ENCODE measurements around the gene MINDY3. TPM values are rescaled to one million over a fixed set of nuclear protein-coding genes. Genes with fewer than 3 reads are reported as not detected.
A peak's percentile ranks its signal among the peaks of the same experiment; 100 is the strongest.

The MINDY3 gene
- total RNA-seq, 2 donors from 2014 or later: 19.0 to 20.6 TPM

GRCh38 chr10:15857107-15857575 lies 3.2 kb downstream of the MINDY3 start:
- Histone ChIP-seq H3K4me3 (ENCODE audit: low read length) (peak overlapping the region; percentile 94), H3K9ac (ENCODE audit: extremely low read depth, low read length, poor library complexity, severe bottlenecking) (no peak overlapping the region), H3K27me3 (ENCODE audit: control insufficient read depth, insufficient read depth, low read length, poor library complexity, severe bottlenecking) (peaks cover 5% of the 10 kb centered on the region), H3K27ac (ENCODE audit: low read depth, low read length) (no peak overlapping the region), H3K4me1 (ENCODE audit: control insufficient read depth, insufficient read depth, low read length) (peaks cover 3% of the 10 kb centered on the region), H3K36me3 (ENCODE audit: control insufficient read depth, insufficient read depth, low read length) (peaks cover 9% of the 10 kb centered on the region), H3K9me3 (ENCODE audit: control insufficient read depth, low read length) (peaks cover 24% of the 10 kb centered on the region)
- WGBS, 2 experiments (ENCODE audit: insufficient coverage in 1 of 2, insufficient read length in 1 of 2): 89 to 90% methylated on average over 1 of the region's 2 CpGs
- peaks cover 14% of the 10 kb centered on the region for H3K36me3 Mint-ChIP-seq (ENCODE audit: low read depth)
- peaks cover 28% of the 10 kb centered on the region for H3K4me1 Mint-ChIP-seq
- DNase-seq: no peak
- H3K9me3 Mint-ChIP-seq: peaks cover 11% of the 10 kb centered on the region
- H3K27me3 Mint-ChIP-seq (ENCODE audit: insufficient read depth): peaks cover 12% of the 10 kb centered on the region
- TF ChIP-seq CTCF (conservative IDR thresholded peaks at IDR 0.05): no peak
- H3K4me3 Mint-ChIP-seq: no peak overlapping the region
- no peak overlapping the region for H3K27ac Mint-ChIP-seq

DNA sequence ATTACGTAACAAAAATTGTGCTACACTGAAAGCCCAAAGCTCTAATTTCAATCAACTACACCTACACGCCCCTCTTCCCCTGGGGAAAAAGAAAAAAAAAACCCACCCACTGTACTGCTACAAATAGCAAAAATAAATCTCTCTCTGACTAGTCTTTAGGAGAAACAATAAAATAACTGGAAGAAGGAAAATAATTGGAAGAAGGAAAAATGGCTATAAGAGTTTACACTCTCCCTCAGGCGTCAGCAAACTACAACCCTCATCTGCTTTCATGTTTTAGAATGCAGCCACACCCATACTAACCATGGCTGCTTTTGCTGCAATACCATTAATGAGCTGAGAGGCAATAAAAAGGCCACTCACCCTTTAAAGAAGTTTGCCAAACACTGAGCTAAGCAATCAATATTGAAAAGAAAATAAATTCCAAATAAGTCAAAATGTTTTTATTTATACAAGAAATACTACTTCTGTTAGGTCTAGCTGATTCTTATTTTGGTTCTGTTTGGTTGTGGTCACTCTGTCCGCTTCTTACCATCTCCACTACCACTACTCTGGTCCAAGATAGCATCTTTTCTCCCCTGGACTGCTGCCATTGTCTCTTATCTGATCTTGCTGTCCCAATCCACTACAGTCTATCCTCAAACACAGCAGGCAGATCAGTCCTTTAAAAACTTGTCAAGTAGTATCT lies 3.8 kb downstream of the MINDY3 start:
- Histone ChIP-seq H3K27me3 (ENCODE audit: control insufficient read depth, insufficient read depth, low read length, poor library complexity, severe bottlenecking) (no peaks in the 10 kb centered on the region), H3K27ac (ENCODE audit: low read depth, low read length) (no peak overlapping the region), H3K9me3 (ENCODE audit: control insufficient read depth, low read length) (peaks cover 30% of the 10 kb centered on the region), H3K4me1 (ENCODE audit: control insufficient read depth, insufficient read depth, low read length) (peaks cover 3% of the 10 kb centered on the region), H3K9ac (ENCODE audit: extremely low read depth, low read length, poor library complexity, severe bottlenecking) (no peak overlapping the region), H3K4me3 (ENCODE audit: low read length) (peak overlapping the region; percentile 94), H3K36me3 (ENCODE audit: control insufficient read depth, insufficient read depth, low read length) (peaks cover 9% of the 10 kb centered on the region)
- peaks cover 7% of the 10 kb centered on the region for H3K27me3 Mint-ChIP-seq (ENCODE audit: insufficient read depth)
- no peak overlapping the region for H3K4me3 Mint-ChIP-seq
- H3K9me3 Mint-ChIP-seq: peaks cover 16% of the 10 kb centered on the region
- H3K36me3 Mint-ChIP-seq (ENCODE audit: low read depth): peaks cover 21% of the 10 kb centered on the region
- DNase-seq: peak; percentile 57
- H3K27ac Mint-ChIP-seq: no peak overlapping the region
- TF ChIP-seq CTCF (conservative IDR thresholded peaks at IDR 0.05): no peak
- peaks cover 28% of the 10 kb centered on the region for H3K4me1 Mint-ChIP-seq
- WGBS, 2 experiments (ENCODE audit: insufficient coverage in 1 of 2, insufficient read length in 1 of 2): 82% methylated on average over 4 of the region's 4 CpGs; no CpG with 5 or more reads in 1 of the 2 experiments

DNA sequence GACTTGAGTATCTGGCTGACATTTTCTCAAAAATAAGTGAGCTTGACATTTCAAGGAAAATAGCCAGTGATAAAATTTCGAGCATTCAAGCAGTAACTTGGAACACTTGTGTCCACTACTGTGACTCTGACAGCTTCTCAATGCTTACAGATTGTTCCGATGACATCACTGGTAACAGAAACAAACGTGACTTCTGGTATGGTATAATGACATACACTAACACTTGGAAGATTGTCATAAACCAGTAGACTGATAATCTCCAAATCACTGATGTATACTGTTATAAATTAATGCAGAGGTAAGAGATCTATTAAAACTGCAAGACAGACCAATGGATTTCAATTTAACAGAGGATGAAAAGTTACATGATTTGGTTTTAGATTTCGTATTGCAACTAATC lies 6.5 kb downstream of the MINDY3 start:
- no peak overlapping the region for H3K4me3 Mint-ChIP-seq
- peaks cover 9% of the 10 kb centered on the region for H3K36me3 ChIP-seq (ENCODE audit: control insufficient read depth, insufficient read depth, low read length)
- no peaks in the 10 kb centered on the region for H3K27me3 ChIP-seq (ENCODE audit: control insufficient read depth, insufficient read depth, low read length, poor library complexity, severe bottlenecking)
- H3K27ac Mint-ChIP-seq: no peak overlapping the region
- peaks cover 3% of the 10 kb centered on the region for H3K4me1 ChIP-seq (ENCODE audit: control insufficient read depth, insufficient read depth, low read length)
- H3K36me3 Mint-ChIP-seq (ENCODE audit: low read depth): peaks cover 42% of the 10 kb centered on the region
- no peak overlapping the region for H3K4me3 ChIP-seq (ENCODE audit: low read length)
- peaks cover 34% of the 10 kb centered on the region for H3K9me3 Mint-ChIP-seq
- no peak for DNase-seq
- peaks cover 21% of the 10 kb centered on the region for H3K4me1 Mint-ChIP-seq
- H3K9ac ChIP-seq (ENCODE audit: extremely low read depth, low read length, poor library complexity, severe bottlenecking): no peak overlapping the region
- H3K27ac ChIP-seq (ENCODE audit: low read depth, low read length): no peak overlapping the region
- peaks cover 2% of the 10 kb centered on the region for H3K27me3 Mint-ChIP-seq (ENCODE audit: insufficient read depth)
- no peak for TF ChIP-seq CTCF (conservative IDR thresholded peaks at IDR 0.05)
- WGBS, 2 experiments (ENCODE audit: insufficient coverage in 1 of 2, insufficient read length in 1 of 2): 93 to 97% methylated on average over 2 to 4 of the region's 4 CpGs
- peaks cover 46% of the 10 kb centered on the region for H3K9me3 ChIP-seq (ENCODE audit: control insufficient read depth, low read length)

All from endodermal cell (in vitro differentiated cells).